ENCODE measurements around the gene SNX1. TPM values are rescaled to one million over a fixed set of nuclear protein-coding genes. Genes with fewer than 3 reads are reported as not detected.
A peak's percentile ranks its signal among the peaks of the same experiment; 100 is the strongest.

SNX1 gene
- total RNA-seq: 100 to 1,000 TPM in 1 of 4 donors, 10 to 100 TPM in 3; 65.6 to 122 (median 83.8) TPM

DNA sequence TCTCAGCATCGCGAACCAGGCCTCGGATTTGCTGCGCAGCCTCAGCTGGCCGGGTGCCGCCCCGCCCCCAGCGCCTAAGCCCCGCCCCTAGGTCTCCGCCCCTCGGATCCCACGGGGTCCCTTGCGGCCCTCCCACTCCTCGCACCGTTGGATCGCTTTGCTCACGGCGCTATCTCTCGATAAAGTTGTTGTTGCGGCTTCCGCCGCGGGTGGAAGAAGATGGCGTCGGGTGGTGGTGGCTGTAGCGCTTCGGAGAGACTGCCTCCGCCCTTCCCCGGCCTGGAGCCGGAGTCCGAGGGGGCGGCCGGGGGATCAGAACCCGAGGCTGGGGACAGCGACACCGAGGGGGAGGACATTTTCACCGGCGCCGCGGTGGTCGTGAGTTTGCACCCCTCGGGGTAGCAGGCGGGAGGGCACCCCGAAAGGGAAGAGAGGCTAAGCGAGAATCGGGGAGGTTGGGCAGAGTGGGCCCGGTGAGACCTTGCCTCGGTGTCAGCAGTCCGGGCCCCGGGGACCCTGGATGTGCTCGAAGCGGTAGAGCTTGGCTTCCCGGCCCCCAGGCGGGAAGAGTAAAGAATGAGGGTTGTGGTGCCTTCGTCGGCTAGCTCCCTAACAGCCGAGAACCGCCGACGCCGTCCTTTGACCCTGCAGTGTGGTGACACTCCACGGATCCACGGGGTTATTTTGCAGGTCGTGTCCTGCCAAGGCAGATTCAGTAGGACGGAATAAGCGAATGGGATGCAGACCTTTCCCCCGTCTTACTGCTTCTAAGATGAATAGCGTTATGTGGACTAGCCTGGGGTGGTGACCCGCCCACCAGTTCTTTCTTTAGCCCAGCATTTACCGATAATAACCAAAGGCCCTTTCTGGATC is at the start of gene SNX1:
TSS of gene SNX1 (plus strand) at position 188 of the 873 bp plus-strand sequence. CDS start at position 220, 32 bp downstream.
- Histone ChIP-seq H3K36me3 (no peaks in the 10 kb centered on the region), H3K27ac (peak within 1 kb of the TSS; percentile 81 to 94 (median 86)), H3K4me3 (peak within 1 kb of the TSS; percentile 74 to 95 (median 86)), H3K9me3 (no peaks in the 10 kb centered on the region), H3K27me3 (no peaks in the 10 kb centered on the region), H3K4me1 (peaks cover 0 to 40% (median 19%) of the 10 kb centered on the region in 4 donors)
- TF ChIP-seq POLR2A (IDR thresholded peaks at IDR 0.05): peak; percentile 92 to 93
- TF ChIP-seq, protein P1, sequence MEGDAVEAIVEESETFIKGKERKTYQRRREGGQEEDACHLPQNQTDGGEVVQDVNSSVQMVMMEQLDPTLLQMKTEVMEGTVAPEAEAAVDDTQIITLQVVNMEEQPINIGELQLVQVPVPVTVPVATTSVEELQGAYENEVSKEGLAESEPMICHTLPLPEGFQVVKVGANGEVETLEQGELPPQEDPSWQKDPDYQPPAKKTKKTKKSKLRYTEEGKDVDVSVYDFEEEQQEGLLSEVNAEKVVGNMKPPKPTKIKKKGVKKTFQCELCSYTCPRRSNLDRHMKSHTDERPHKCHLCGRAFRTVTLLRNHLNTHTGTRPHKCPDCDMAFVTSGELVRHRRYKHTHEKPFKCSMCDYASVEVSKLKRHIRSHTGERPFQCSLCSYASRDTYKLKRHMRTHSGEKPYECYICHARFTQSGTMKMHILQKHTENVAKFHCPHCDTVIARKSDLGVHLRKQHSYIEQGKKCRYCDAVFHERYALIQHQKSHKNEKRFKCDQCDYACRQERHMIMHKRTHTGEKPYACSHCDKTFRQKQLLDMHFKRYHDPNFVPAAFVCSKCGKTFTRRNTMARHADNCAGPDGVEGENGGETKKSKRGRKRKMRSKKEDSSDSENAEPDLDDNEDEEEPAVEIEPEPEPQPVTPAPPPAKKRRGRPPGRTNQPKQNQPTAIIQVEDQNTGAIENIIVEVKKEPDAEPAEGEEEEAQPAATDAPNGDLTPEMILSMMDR (IDR thresholded peaks at IDR 0.05): peak in 4 of 6 experiments; percentile 11 to 53 (median 40)
- peak; percentile 93 to 97 (median 97) for DNase-seq

DNA sequence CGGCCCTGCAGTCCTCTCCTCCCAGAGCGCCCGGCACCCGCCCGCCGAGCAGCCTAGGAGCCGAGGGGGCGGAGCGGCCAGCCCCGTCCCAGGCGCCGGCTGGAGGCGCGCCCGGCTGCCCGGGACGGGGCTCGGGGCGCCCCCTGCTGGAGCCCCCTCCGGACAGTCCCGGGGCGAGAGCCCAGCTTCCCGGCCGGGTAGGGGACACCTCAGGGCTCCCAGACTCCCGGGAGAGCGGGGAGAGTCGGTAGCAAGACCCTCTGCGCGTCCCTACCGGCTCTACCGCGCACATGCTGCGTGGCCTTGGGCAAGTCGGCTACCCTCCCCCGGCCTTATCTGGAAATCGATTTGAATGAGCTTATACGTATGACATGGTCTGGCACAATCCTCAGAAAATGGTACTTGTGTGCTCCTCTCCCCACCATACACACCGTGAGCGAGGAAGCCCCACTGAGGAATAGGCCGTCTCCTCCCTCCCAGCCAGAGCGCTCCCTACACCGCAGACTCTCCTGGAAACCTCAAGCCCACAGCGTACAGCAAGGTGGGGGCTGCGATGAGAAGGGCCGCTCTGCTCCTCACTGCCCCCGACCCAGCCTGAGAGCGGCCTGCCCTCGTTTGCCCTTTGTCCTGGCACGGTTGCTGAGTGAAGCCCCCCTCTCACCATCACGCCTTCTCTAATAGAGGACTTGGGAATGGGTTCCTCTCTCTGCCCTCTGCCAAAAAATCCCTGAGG is 49.2 kb upstream of the SNX1 start, which contains the start of gene DAPK2:
TSS of gene DAPK2 (minus strand) at position 65 of the 733 bp plus-strand sequence. CDS start 6,224 bp downstream, outside the sequence.
- Histone ChIP-seq H3K9me3 (no peaks in the 10 kb centered on the region), H3K27me3 (no peaks in the 10 kb centered on the region), H3K4me1 (peaks cover 0 to 24% (median 17%) of the 10 kb centered on the region in 4 donors), H3K27ac (peak within 1 kb of the TSS; percentile 66 to 85 (median 74)), H3K36me3 (peaks cover 0 to 5% (median 0%) of the 10 kb centered on the region in 3 donors), H3K4me3 (peak within 1 kb of the TSS; percentile 61 to 88 (median 68))
- TF ChIP-seq, protein P1 (IDR thresholded peaks at IDR 0.05): peak; percentile 64 to 95 (median 91)
- peak in 1 of 2 donors; percentile 10 for TF ChIP-seq POLR2A (IDR thresholded peaks at IDR 0.05)
- peak; percentile 64 to 90 (median 87) for DNase-seq

DNA sequence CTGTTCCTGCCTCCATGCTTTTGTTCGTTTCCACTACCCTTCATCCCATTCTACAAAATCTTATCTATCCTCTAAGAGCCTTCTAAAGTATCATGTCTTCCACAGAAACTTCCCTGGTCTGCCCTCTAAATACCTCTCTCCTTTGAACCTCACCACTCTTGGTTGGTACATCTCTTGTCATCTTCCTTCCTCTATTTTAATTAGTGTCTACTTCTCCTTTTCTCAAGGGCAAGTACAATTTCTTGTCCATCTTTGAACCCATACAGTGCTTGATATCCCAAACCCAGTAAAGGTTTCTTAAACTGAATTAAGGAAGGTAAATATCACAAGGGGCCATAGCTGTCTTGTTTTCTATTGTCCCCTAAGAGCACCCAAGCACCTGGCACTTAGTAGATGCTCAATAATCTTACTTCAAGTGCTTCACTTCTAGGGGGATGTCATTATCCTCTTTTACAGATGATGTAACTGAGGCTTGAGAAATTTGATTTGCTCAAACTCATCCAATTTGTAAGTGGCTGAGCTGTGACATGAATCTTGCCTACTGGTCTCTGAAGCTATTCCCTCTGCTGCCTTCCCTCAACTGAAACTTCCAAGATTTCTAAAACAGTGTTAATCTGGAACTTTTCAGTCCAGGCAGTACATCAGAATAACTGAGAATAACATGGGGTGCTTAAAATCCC is 46.9 kb upstream of the SNX1 start:
- Histone ChIP-seq H3K9me3 (no peaks in the 10 kb centered on the region), H3K4me3 (no peak overlapping the region), H3K27ac (no peak overlapping the region), H3K27me3 (no peaks in the 10 kb centered on the region), H3K36me3 (no peaks in the 10 kb centered on the region), H3K4me1 (peaks cover 0 to 21% (median 17%) of the 10 kb centered on the region in 4 donors)
- DNase-seq: no peak
- TF ChIP-seq POLR2A (IDR thresholded peaks at IDR 0.05): no peak
- TF ChIP-seq, protein P1 (IDR thresholded peaks at IDR 0.05): no peak

GRCh38 chr15:64050281-64051092 is 45.3 kb upstream of the SNX1 start:
- no peaks in the 10 kb centered on the region for H3K27me3 ChIP-seq
- H3K27ac ChIP-seq: no peak overlapping the region
- TF ChIP-seq POLR2A (IDR thresholded peaks at IDR 0.05): no peak
- TF ChIP-seq, protein P1 (IDR thresholded peaks at IDR 0.05): no peak
- no peaks in the 10 kb centered on the region for H3K9me3 ChIP-seq
- H3K4me1 ChIP-seq: peaks cover 0 to 12% (median 6%) of the 10 kb centered on the region in 4 donors
- H3K36me3 ChIP-seq: no peaks in the 10 kb centered on the region
- H3K4me3 ChIP-seq: no peak overlapping the region
- DNase-seq: no peak
